Caco-2 (cell line): Measurements from ENCODE around the gene RPS6KC1. TPM values are rescaled to one million over a fixed set of nuclear protein-coding genes. Genes with fewer than 3 reads are reported as not detected.

Experiments used
- BruUV-seq: library from RNA; stranded (reverse); fragments of 400-500 nt; replicated peaks from 2 replicates; lab custom pipeline; 2021; lab: Mats Ljungman, UMichigan
- CTCF ChIA-PET: fragments of 300-600 bp; sonication (Branson Sonifier 250); formaldehyde crosslinking; loops from one replicate; lab custom pipeline; 2022; ENCODE audit warnings: antibody characterized with exemption; lab: Charles Lee
- POLR2A ChIA-PET: fragments of 300-600 bp; sonication (Branson Sonifier 250); formaldehyde crosslinking; loops from one replicate; lab custom pipeline; 2022; ENCODE audit warnings: antibody characterized with exemption; lab: Charles Lee
- DNase-seq, 2 experiments: peaks; one replicate each; pipeline versions ENCODE4 v3.0.0 to v3.0.0-alpha.2; 2020 to 2022
- H3K27me3 ChIP-seq: replicated peaks from 2 replicates; pipeline ENCODE4 v1.6.0; 2011; ENCODE audit warnings: low read length; ENCODE audit not compliant: control insufficient read depth, insufficient read depth
- H3K36me3 ChIP-seq: 2 replicates; pipeline ENCODE4 v1.5.1; 2011; ENCODE audit warnings: low read length; ENCODE audit not compliant: control insufficient read depth, insufficient read depth
- H3K4me1 ChIP-seq: fragments of 250-450 bp; sonication (Bioruptor Pico); 2 replicates; pipeline ENCODE4 v1.5.1; 2020; ENCODE audit warnings: mild to moderate bottlenecking
- H3K4me3 ChIP-seq: 2 replicates; pipeline ENCODE4 v1.5.1; 2011; ENCODE audit warnings: low read depth, mild to moderate bottlenecking, control low read depth, low read length
- H3K9me3 ChIP-seq: fragments of 250-450 bp; sonication (Bioruptor Pico); 2 replicates; pipeline ENCODE4 v1.5.1; 2020; ENCODE audit warnings: mild to moderate bottlenecking, moderate library complexity
- H3K27ac Mint-ChIP-seq: one replicate; pipeline ENCODE4 v1.8.0; 2022; ENCODE audit warnings: mixed read lengths; ENCODE audit not compliant: unreplicated experiment
- H3K27me3 Mint-ChIP-seq: one replicate; pipeline ENCODE4 v1.8.0; 2022; ENCODE audit warnings: mixed read lengths; ENCODE audit not compliant: insufficient read depth, unreplicated experiment
- H3K36me3 Mint-ChIP-seq: one replicate; pipeline ENCODE4 v1.8.0; 2022; ENCODE audit warnings: mild to moderate bottlenecking, mixed read lengths; ENCODE audit not compliant: insufficient read depth, unreplicated experiment
- H3K4me1 Mint-ChIP-seq: one replicate; pipeline ENCODE4 v1.8.0; 2022; ENCODE audit warnings: low read depth, mixed read lengths; ENCODE audit not compliant: unreplicated experiment
- H3K4me3 Mint-ChIP-seq: one replicate; pipeline ENCODE4 v1.8.0; 2022; ENCODE audit warnings: mild to moderate bottlenecking, moderate library complexity, mixed read lengths; ENCODE audit not compliant: unreplicated experiment
- H3K9me3 Mint-ChIP-seq: one replicate; pipeline ENCODE4 v1.8.0; 2022; ENCODE audit warnings: mixed read lengths; ENCODE audit not compliant: unreplicated experiment
- intact Hi-C: fragments of 100-400 bp; cut with micrococcal nuclease; formaldehyde crosslinking; loops from one replicate; pipeline ENCODE4 v1.10.0; 2022; ENCODE audit not compliant: unreplicated experiment
- total RNA-seq: library from RNA; stranded (reverse); gene quantifications from 2 replicates; pipeline ENCODE4 v1.2.3, GENCODE V29; 2022
- TF ChIP-seq, protein P1 (sequence below), 2 experiments: fragments of 200-600 bp in 1 of 2; IDR thresholded peaks; 1 replicate in 1 of 2; 2 replicates in 1 of 2; pipeline versions ENCODE4 v1.5.1 to v1.8.0; 2011 to 2022; ENCODE audit warnings: antibody characterized with exemption in 1 of 2, control low read depth in 1 of 2, inconsistent platforms in 1 of 2, low read depth in 1 of 2, low read length in 1 of 2, mild to moderate bottlenecking in 1 of 2, moderate library complexity in 1 of 2; ENCODE audit not compliant: insufficient read depth in 1 of 2, severe bottlenecking in 1 of 2, unreplicated experiment in 1 of 2

The RPS6KC1 gene
- total RNA-seq, 1 experiment from 2014 or later: 16.4 TPM

DNA sequence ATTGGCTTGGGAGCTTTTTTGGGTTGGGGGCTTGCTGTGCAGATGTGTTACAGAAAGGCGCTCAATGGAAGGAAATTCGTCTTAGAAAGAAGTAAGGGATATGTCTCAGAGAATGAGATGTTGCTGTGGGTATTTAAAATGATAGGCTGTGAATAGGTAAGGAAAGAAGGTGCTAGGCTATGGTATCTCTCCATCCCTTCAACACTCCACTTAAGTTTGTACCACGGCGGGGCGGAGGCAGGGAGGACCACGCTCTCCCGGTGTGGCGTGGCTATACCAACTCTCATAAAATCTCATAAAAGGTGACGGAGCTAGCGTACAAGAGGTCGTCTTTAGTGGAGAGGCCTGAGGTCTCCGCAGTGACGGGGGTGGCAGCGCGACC lies 305 bp upstream of the RPS6KC1 start:
- Mint-ChIP-seq H3K27ac (peak overlapping the region; percentile 93), H3K27me3 (no peaks in the 10 kb centered on the region), H3K9me3 (no peaks in the 10 kb centered on the region), H3K4me3 (peak overlapping the region; percentile 96), H3K4me1 (peaks cover 27% of the 10 kb centered on the region), H3K36me3 (no peaks in the 10 kb centered on the region)
- intact Hi-C loops: loop anchor here (1.0 kb wide), 2 partner anchors 11 to 35 kb away; partner anchors contain the start of gene ANGEL2
- no TSS peak for BruUV-seq
- Histone ChIP-seq H3K27me3 (no peaks in the 10 kb centered on the region), H3K4me3 (peak overlapping the region; percentile 77), H3K9me3 (no peaks in the 10 kb centered on the region), H3K4me1 (peaks cover 18% of the 10 kb centered on the region), H3K36me3 (no peaks in the 10 kb centered on the region)
- ChIA-PET CTCF (interaction anchor here (1.1 to 1.4 kb wide), 2 partner anchors 20 to 594 kb away, joined by 3 to 4 read pairs; no protein-coding TSS in a partner anchor), POLR2A (interaction anchor here (0.6 kb wide), 1 partner anchor 1934 kb away, joined by 4 read pairs; no protein-coding TSS in a partner anchor)
- TF ChIP-seq, protein P1, sequence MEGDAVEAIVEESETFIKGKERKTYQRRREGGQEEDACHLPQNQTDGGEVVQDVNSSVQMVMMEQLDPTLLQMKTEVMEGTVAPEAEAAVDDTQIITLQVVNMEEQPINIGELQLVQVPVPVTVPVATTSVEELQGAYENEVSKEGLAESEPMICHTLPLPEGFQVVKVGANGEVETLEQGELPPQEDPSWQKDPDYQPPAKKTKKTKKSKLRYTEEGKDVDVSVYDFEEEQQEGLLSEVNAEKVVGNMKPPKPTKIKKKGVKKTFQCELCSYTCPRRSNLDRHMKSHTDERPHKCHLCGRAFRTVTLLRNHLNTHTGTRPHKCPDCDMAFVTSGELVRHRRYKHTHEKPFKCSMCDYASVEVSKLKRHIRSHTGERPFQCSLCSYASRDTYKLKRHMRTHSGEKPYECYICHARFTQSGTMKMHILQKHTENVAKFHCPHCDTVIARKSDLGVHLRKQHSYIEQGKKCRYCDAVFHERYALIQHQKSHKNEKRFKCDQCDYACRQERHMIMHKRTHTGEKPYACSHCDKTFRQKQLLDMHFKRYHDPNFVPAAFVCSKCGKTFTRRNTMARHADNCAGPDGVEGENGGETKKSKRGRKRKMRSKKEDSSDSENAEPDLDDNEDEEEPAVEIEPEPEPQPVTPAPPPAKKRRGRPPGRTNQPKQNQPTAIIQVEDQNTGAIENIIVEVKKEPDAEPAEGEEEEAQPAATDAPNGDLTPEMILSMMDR (IDR thresholded peaks at IDR 0.05; ENCODE audit: insufficient read depth in 1 of 2, low read depth in 1 of 2, low read length in 1 of 2, severe bottlenecking in 1 of 2, unreplicated experiment in 1 of 2): no peak
- no peak for DNase-seq

DNA sequence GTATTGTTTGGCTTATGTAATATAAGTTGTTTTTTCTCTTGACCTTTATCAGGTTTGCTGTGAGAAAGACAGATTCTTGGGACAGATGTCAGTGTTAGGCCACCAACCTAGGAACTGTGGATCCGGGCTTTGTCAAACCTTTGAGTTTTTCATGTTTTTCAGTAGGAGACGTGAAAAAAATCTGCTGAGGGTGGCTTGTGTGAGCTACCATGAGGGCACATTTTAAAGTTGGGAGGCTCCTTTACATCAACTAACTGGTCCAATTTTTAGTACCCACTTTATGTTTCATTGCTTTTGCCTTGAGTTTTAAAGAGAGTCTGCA lies 801 bp downstream of the RPS6KC1 start:
- CTCF ChIA-PET: interaction anchor here (0.6 to 1.4 kb wide), 2 partner anchors 18 to 193 kb away, joined by 4 read pairs; no protein-coding TSS in a partner anchor
- intact Hi-C loops: loop anchor here (1.0 kb wide), 2 partner anchors 9 to 37 kb away; partner anchors contain the start of gene ANGEL2
- Histone ChIP-seq H3K27me3 (no peaks in the 10 kb centered on the region), H3K36me3 (no peaks in the 10 kb centered on the region), H3K4me3 (peak overlapping the region; percentile 77), H3K9me3 (no peaks in the 10 kb centered on the region), H3K4me1 (peaks cover 18% of the 10 kb centered on the region)
- TF ChIP-seq, protein P1 (IDR thresholded peaks at IDR 0.05; ENCODE audit: insufficient read depth in 1 of 2, low read depth in 1 of 2, low read length in 1 of 2, severe bottlenecking in 1 of 2, unreplicated experiment in 1 of 2): no peak
- TSS peak; percentile 77 for BruUV-seq
- no peaks in the 10 kb centered on the region for H3K27me3 Mint-ChIP-seq
- H3K9me3 Mint-ChIP-seq: no peaks in the 10 kb centered on the region
- no peaks in the 10 kb centered on the region for H3K36me3 Mint-ChIP-seq
- H3K4me1 Mint-ChIP-seq: peaks cover 21% of the 10 kb centered on the region
- DNase-seq: no peak
- peak overlapping the region; percentile 96 for H3K4me3 Mint-ChIP-seq
- H3K27ac Mint-ChIP-seq: peak overlapping the region; percentile 93
- POLR2A ChIA-PET: no interaction called here

DNA sequence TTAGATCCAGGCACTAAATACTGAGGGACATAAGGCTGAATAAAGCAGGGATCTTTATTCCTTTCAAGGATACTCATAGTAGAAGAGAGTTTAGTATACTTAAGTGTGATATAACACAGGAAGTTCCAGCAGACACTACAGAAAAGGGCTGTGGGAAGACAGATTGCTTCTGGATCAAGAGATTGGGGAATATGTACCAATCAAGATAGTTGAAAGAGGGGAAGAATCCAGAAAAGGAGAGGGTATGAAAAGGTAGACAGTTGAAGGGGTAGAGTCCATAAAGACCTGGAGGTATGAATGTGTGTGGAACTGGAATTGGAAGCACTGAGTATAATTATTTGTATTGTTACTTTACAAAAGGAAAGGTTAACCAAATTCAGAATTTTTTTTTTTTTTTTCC lies 2.4 kb downstream of the RPS6KC1 start:
- H3K27ac Mint-ChIP-seq: no peak overlapping the region
- peaks cover 18% of the 10 kb centered on the region for H3K4me1 ChIP-seq
- H3K27me3 ChIP-seq: no peaks in the 10 kb centered on the region
- CTCF ChIA-PET: no interaction called here
- no TSS peak for BruUV-seq
- POLR2A ChIA-PET: no interaction called here
- no peaks in the 10 kb centered on the region for H3K36me3 ChIP-seq
- no peaks in the 10 kb centered on the region for H3K9me3 Mint-ChIP-seq
- no peaks in the 10 kb centered on the region for H3K9me3 ChIP-seq
- TF ChIP-seq, protein P1 (IDR thresholded peaks at IDR 0.05; ENCODE audit: insufficient read depth in 1 of 2, low read depth in 1 of 2, low read length in 1 of 2, severe bottlenecking in 1 of 2, unreplicated experiment in 1 of 2): no peak
- peaks cover 16% of the 10 kb centered on the region for H3K4me1 Mint-ChIP-seq
- no peaks in the 10 kb centered on the region for H3K27me3 Mint-ChIP-seq
- intact Hi-C loops: no loop called here
- H3K4me3 Mint-ChIP-seq: no peak overlapping the region
- H3K4me3 ChIP-seq: no peak overlapping the region
- DNase-seq: no peak
- H3K36me3 Mint-ChIP-seq: no peaks in the 10 kb centered on the region
